Gastrocnemius medialis (tissue), 4 donors: ENCODE measurements around the gene WDR18. TPM values are rescaled to one million over a fixed set of nuclear protein-coding genes. Genes with fewer than 3 reads are reported as not detected.

Experiments
- ATAC-seq, 2 donors: fragments of 150-250 bp; one replicate each; pipeline ENCODE4 v1.9.1; 2016
- DNase-seq, 2 donors: peaks; one replicate each; pipeline ENCODE4 v3.0.0-alpha.2; 2019
- H3K27ac ChIP-seq, 4 donors: fragments of 200-600 bp; sonication (generic); 1 replicate in 1 of 4; 2 replicates in 3 of 4; pipeline ENCODE4 v1.5.1; 2016 to 2018; ENCODE audit warnings: mild to moderate bottlenecking in 2 of 4, moderate library complexity in 1 of 4
- H3K27me3 ChIP-seq, 3 donors: fragments of 200-600 bp; sonication (generic) in 2 of 3; 1 replicate in 1 of 3; 2 replicates in 2 of 3; pipeline versions ENCODE4 v1.5.1 to v1.6.0; 2016 to 2019; ENCODE audit warnings: mild to moderate bottlenecking in 1 of 3, moderate library complexity in 1 of 3
- H3K36me3 ChIP-seq, 2 donors: fragments of 200-600 bp; sonication (generic) in 1 of 2; one replicate each; pipeline ENCODE4 v1.5.1; 2017 to 2018
- H3K4me1 ChIP-seq, 2 donors: fragments of 200-600 bp; sonication (generic) in 1 of 2; one replicate each; pipeline ENCODE4 v1.5.1; 2016 to 2017; ENCODE audit warnings: mild to moderate bottlenecking in 2 of 2
- H3K4me3 ChIP-seq, 4 donors: fragments of 200-600 bp; sonication (generic) in 3 of 4; 1 replicate in 1 of 4; 2 replicates in 3 of 4; pipeline ENCODE4 v1.5.1; 2016 to 2019; ENCODE audit warnings: mild to moderate bottlenecking in 2 of 4
- H3K9me3 ChIP-seq, 3 donors: fragments of 200-600 bp; sonication (generic) in 2 of 3; 1 replicate in 1 of 3; 2 replicates in 2 of 3; pipeline ENCODE4 v1.5.1; 2016 to 2019
- CTCF ChIP-seq, 5 experiments: fragments of 450-650 bp in 3 of 5; fragments of 200-600 bp in 2 of 5; sonication (generic) in 2 of 5; IDR thresholded peaks in 4 of 5; conservative IDR thresholded peaks in 1 of 5; 1 replicate in 4 of 5; 2 replicates in 1 of 5; pipeline ENCODE4 v1.5.1; 2016 to 2019; ENCODE audit warnings: antibody characterized with exemption in 5 of 5, mild to moderate bottlenecking in 3 of 5, moderate library complexity in 3 of 5
- POLR2A ChIP-seq, 2 donors: fragments of 450-650 bp; IDR thresholded peaks; one replicate each; pipeline ENCODE4 v1.6.1; 2017; ENCODE audit warnings: antibody characterized with exemption in 2 of 2, mild to moderate bottlenecking in 2 of 2, moderate library complexity in 2 of 2
- in situ Hi-C, 4 donors: fragments of 200-750 bp; cut with MboI; loops; one replicate each; pipeline versions ENCODE4 v1.15.0 to v1.8.0; 2017; ENCODE audit warnings: low sequenced_read_pairs in 4 of 4
- intact Hi-C: fragments of 100-400 bp; cut with DNase I; formaldehyde crosslinking; loops from one replicate; pipeline ENCODE4 v1.15.1; 2023; ENCODE audit warnings: low total_unique reads
- total RNA-seq, 4 donors: library from RNA; depleted of rRNA; stranded (reverse); fragments of >200 nt; gene quantifications; one replicate each; pipeline versions ENCODE4 v1.1.0 to v1.2.3, GENCODE V29; 2016

The WDR18 gene
- total RNA-seq, 4 donors from 2014 or later, result 4.4 to 59.0 (median 28.6) TPM

GRCh38 chr19:988510-988909 lies 4.4 kb downstream of the WDR18 start:
- no peak for TF ChIP-seq POLR2A (IDR thresholded peaks at IDR 0.05)
- TF ChIP-seq CTCF (IDR thresholded peaks at IDR 0.05 in 4 of 5, conservative IDR thresholded peaks at IDR 0.05 in 1 of 5), result no peak
- in situ Hi-C loops, result loop anchor here in 2 of 4 donors (10.0 to 25.0 kb wide), 2 partner anchors 126 to 214 kb away; partner anchors contain the start of genes CFD (in 1 of the 2) and ELANE (in 1 of the 2)
- DNase-seq (no peak), ATAC-seq (no peak)
- Histone ChIP-seq H3K9me3 (no peaks in the 10 kb centered on the region), H3K4me1 (peaks cover 11 to 12% of the 10 kb centered on the region in 2 donors), H3K36me3 (peaks cover 0 to 37% of the 10 kb centered on the region in 2 donors), H3K27me3 (no peaks in the 10 kb centered on the region), H3K4me3 (no peak overlapping the region), H3K27ac (no peak overlapping the region)
- intact Hi-C loops, result no loop called here

GRCh38 chr19:989381-990081 lies 5.4 kb downstream of the WDR18 start:
- in situ Hi-C loops (loop anchor here in 2 of 4 donors (10.0 to 25.0 kb wide), 2 partner anchors 127 to 215 kb away; partner anchors contain the start of genes CFD (in 1 of the 2) and ELANE (in 1 of the 2)), intact Hi-C loops (no loop called here)
- H3K36me3 ChIP-seq, result peaks cover 0 to 38% of the 10 kb centered on the region in 2 donors

GRCh38 chr19:990119-990571 lies 6.0 kb downstream of the WDR18 start:
- intact Hi-C loops (no loop called here), in situ Hi-C loops (loop anchor here in 1 of 4 donors (25.0 kb wide), 1 partner anchor 128 kb away; the partner anchor contains the start of genes CFD and ELANE)
- H3K36me3 ChIP-seq, result peaks cover 0 to 38% of the 10 kb centered on the region in 2 donors
- H3K4me1 ChIP-seq, result peaks cover under 1 to 1% of the 10 kb centered on the region in 2 donors
- no peaks in the 10 kb centered on the region for H3K9me3 ChIP-seq
- no peaks in the 10 kb centered on the region for H3K27me3 ChIP-seq
- no peak overlapping the region for H3K27ac ChIP-seq
- TF ChIP-seq POLR2A (IDR thresholded peaks at IDR 0.05), result no peak
- TF ChIP-seq CTCF (IDR thresholded peaks at IDR 0.05 in 4 of 5, conservative IDR thresholded peaks at IDR 0.05 in 1 of 5), result no peak
- no peak for ATAC-seq
- no peak for DNase-seq
- H3K4me3 ChIP-seq, result no peak overlapping the region

More at GRCh38 chr19:989381-990081, 5.4 kb downstream of the WDR18 start:
- Histone ChIP-seq H3K27me3 (no peaks in the 10 kb centered on the region), H3K4me3 (no peak overlapping the region), H3K4me1 (peaks cover 7% of the 10 kb centered on the region in 2 donors), H3K27ac (no peak overlapping the region), H3K9me3 (no peaks in the 10 kb centered on the region)
- TF ChIP-seq POLR2A (IDR thresholded peaks at IDR 0.05) (no peak), CTCF (IDR thresholded peaks at IDR 0.05 in 4 of 5, conservative IDR thresholded peaks at IDR 0.05 in 1 of 5) (no peak)
- ATAC-seq, result no peak
- DNase-seq, result no peak

- intact Hi-C loops, result no loop called here
- ATAC-seq (no peak), DNase-seq (no peak)
- no peak for TF ChIP-seq POLR2A (IDR thresholded peaks at IDR 0.05)
- TF ChIP-seq CTCF (IDR thresholded peaks at IDR 0.05 in 4 of 5, conservative IDR thresholded peaks at IDR 0.05 in 1 of 5), result no peak
- no peak overlapping the region for H3K27ac ChIP-seq
- in situ Hi-C loops, result loop anchor here in 1 of 4 donors (25.0 kb wide), 1 partner anchor 128 kb away; the partner anchor contains the start of genes CFD and ELANE
- peaks cover 0 to 36% of the 10 kb centered on the region in 2 donors for H3K36me3 ChIP-seq
- no peak overlapping the region for H3K4me3 ChIP-seq
- H3K9me3 ChIP-seq, result no peaks in the 10 kb centered on the region
- H3K27me3 ChIP-seq, result peaks cover under 1 to 2% (median 2%) of the 10 kb centered on the region in 3 donors
- H3K4me1 ChIP-seq, result no peaks in the 10 kb centered on the region
These were observed 6.6 kb downstream of the WDR18 start for GRCh38 chr19:990746-991145.
